ENCODE results near the gene CSF1. TPM values are rescaled to one million over a fixed set of nuclear protein-coding genes. Genes with fewer than 3 reads are reported as not detected.

Gene CSF1
- total and polyA plus RNA-seq, 2 donors (not counting 3 experiments of a cell fraction or from before 2014, with no cell fraction given), result 24.5 to 28.9 TPM

- DNase-seq (ENCODE audit: low read depth, low spot score) (no peak), FAIRE-seq (no peak)
- peaks cover 3% of the 10 kb centered on the region for H3K4me1 ChIP-seq (ENCODE audit: control insufficient read depth, extremely low read depth, insufficient read depth, low read length)
- no peak overlapping the region for H3K27ac ChIP-seq (ENCODE audit: insufficient read depth, low read depth, low read length)
- H3K4me2 ChIP-seq (ENCODE audit: insufficient read depth, low read length), result no peak overlapping the region
- ChIA-PET CTCF (interaction anchor here (1.0 to 3.7 kb wide), 3 partner anchors 9 to 82 kb away, joined by 3 to 20 read pairs (median 7); partner anchors contain the start of gene AHCYL1), POLR2A (no interaction called here)
- no peaks in the 10 kb centered on the region for H3K36me3 ChIP-seq (ENCODE audit: control insufficient read depth in 2 of 2, extremely low read depth in 1 of 2, insufficient read depth in 2 of 2, low read length in 2 of 2)
- no peaks in the 10 kb centered on the region for H4K20me1 ChIP-seq (replicated peaks; ENCODE audit: control insufficient read depth, extremely low read depth, insufficient read depth, low read length)
- TF ChIP-seq MAX (IDR thresholded peaks at IDR 0.05; ENCODE audit: insufficient read depth, insufficient read length) (no peak), JUN (IDR thresholded peaks at IDR 0.05; ENCODE audit: borderline replicate concordance, insufficient read depth, insufficient read length, low read depth) (no peak)
- BruUV-seq (replicated peaks), result no TSS peak
- dilution Hi-C loops (cut with MboI; ENCODE audit: extremely low pct_ligation_motif_present, low sequenced_read_pairs), result no loop called here
- intact Hi-C loops (cut with micrococcal nuclease), result no loop called here
- H3K79me2 ChIP-seq (ENCODE audit: control insufficient read depth, insufficient read depth, low read length), result no peaks in the 10 kb centered on the region
- H3K9ac ChIP-seq (replicated peaks; ENCODE audit: extremely low read depth, insufficient read depth, low read length), result no peak overlapping the region
- H3K27me3 ChIP-seq (ENCODE audit: control insufficient read depth in 2 of 2, insufficient read depth in 2 of 2, low read length in 2 of 2), result peaks cover 0 to 2% of the 10 kb centered on the region in 2 experiments
- H3K9me3 ChIP-seq (replicated peaks; ENCODE audit: control insufficient read depth, insufficient read depth, low read length), result no peaks in the 10 kb centered on the region
- no peak overlapping the region for H2AFZ ChIP-seq (ENCODE audit: low read depth, low read length)
- H3K4me3 ChIP-seq (replicated peaks in 1 of 3; ENCODE audit: insufficient read depth in 1 of 3, low read depth in 1 of 3, low read length in 3 of 3), result no peak overlapping the region
- H3K9me1 ChIP-seq (replicated peaks; ENCODE audit: control insufficient read depth, extremely low read depth, insufficient read depth, low read length), result no peaks in the 10 kb centered on the region
Measured at GRCh38 chr1:109902204-109902985, 8.3 kb upstream of the CSF1 start.

GRCh38 chr1:109903376-109903930 lies 7.2 kb upstream of the CSF1 start:
- no peaks in the 10 kb centered on the region for H4K20me1 ChIP-seq (replicated peaks; ENCODE audit: control insufficient read depth, extremely low read depth, insufficient read depth, low read length)
- dilution Hi-C loops (cut with MboI; ENCODE audit: extremely low pct_ligation_motif_present, low sequenced_read_pairs) (no loop called here), intact Hi-C loops (cut with micrococcal nuclease) (no loop called here)
- no peak for FAIRE-seq
- H3K9me3 ChIP-seq (replicated peaks; ENCODE audit: control insufficient read depth, insufficient read depth, low read length), result no peaks in the 10 kb centered on the region
- no peaks in the 10 kb centered on the region for H3K79me2 ChIP-seq (ENCODE audit: control insufficient read depth, insufficient read depth, low read length)
- H3K4me2 ChIP-seq (ENCODE audit: insufficient read depth, low read length), result no peak overlapping the region
- H3K27me3 ChIP-seq (ENCODE audit: control insufficient read depth in 2 of 2, insufficient read depth in 2 of 2, low read length in 2 of 2), result peaks cover 0 to 4% of the 10 kb centered on the region in 2 experiments
- TF ChIP-seq MAX (IDR thresholded peaks at IDR 0.05; ENCODE audit: insufficient read depth, insufficient read length), result no peak
- TF ChIP-seq JUN (IDR thresholded peaks at IDR 0.05; ENCODE audit: borderline replicate concordance, insufficient read depth, insufficient read length, low read depth), result no peak
- TF ChIP-seq POLR2A (IDR thresholded peaks at IDR 0.05; ENCODE audit: low read depth, low read length), result no peak
- no peak for TF ChIP-seq GATA2 (IDR thresholded peaks at IDR 0.05; ENCODE audit: insufficient read depth, insufficient read length, low read depth, low read length)
- no peak for TF ChIP-seq MYC (IDR thresholded peaks at IDR 0.05; ENCODE audit: low read depth, low read length)
- no peak for TF ChIP-seq FOS (IDR thresholded peaks at IDR 0.05; ENCODE audit: borderline replicate concordance, insufficient read depth, low read length)
- no peak for TF ChIP-seq CTCF (IDR thresholded peaks at IDR 0.05; ENCODE audit: extremely low read depth in 1 of 2, insufficient read depth in 1 of 2, low read depth in 1 of 2, low read length in 2 of 2)
- TF ChIP-seq EZH2 (IDR thresholded peaks at IDR 0.05; ENCODE audit: borderline replicate concordance, low read depth, low read length, severe bottlenecking), result no peak
- no peak for TF ChIP-seq POLR2AphosphoS5 (IDR thresholded peaks at IDR 0.05; ENCODE audit: insufficient read depth, low read depth, low read length)
- no peaks in the 10 kb centered on the region for H3K9me1 ChIP-seq (replicated peaks; ENCODE audit: control insufficient read depth, extremely low read depth, insufficient read depth, low read length)
- CTCF ChIA-PET, result interaction anchor here (1.6 to 3.7 kb wide), 5 partner anchors 13 to 113 kb away, joined by 3 to 20 read pairs (median 7); partner anchors contain the start of gene AHCYL1
- no peak overlapping the region for H3K27ac ChIP-seq (ENCODE audit: insufficient read depth, low read depth, low read length)
- H3K36me3 ChIP-seq (ENCODE audit: control insufficient read depth in 2 of 2, extremely low read depth in 1 of 2, insufficient read depth in 2 of 2, low read length in 2 of 2), result no peaks in the 10 kb centered on the region
- POLR2A ChIA-PET, result no interaction called here
- no peak overlapping the region for H3K4me3 ChIP-seq (replicated peaks in 1 of 3; ENCODE audit: insufficient read depth in 1 of 3, low read depth in 1 of 3, low read length in 3 of 3)
- BruUV-seq (replicated peaks), result no TSS peak
- H3K9ac ChIP-seq (replicated peaks; ENCODE audit: extremely low read depth, insufficient read depth, low read length), result no peak overlapping the region
- H3K4me1 ChIP-seq (ENCODE audit: control insufficient read depth, extremely low read depth, insufficient read depth, low read length), result peaks cover 3% of the 10 kb centered on the region
- no peak for DNase-seq (ENCODE audit: low read depth, low spot score)
- H2AFZ ChIP-seq (ENCODE audit: low read depth, low read length), result no peak overlapping the region
